DMS53 (cell line): ENCODE results near the gene SLC25A47.

ENCODE experiments used
- DNase-seq: peaks from one replicate; lab custom pipeline; 2025; lab: John Stamatoyannopoulos, UW

Gene SLC25A47

GRCh38 chr14:100348784-100349685, 25.9 kb downstream of the SLC25A47 start:
- no peak for DNase-seq

GRCh38 chr14:100350276-100350926, 27.3 kb downstream of the SLC25A47 start:
- DNase-seq, result no peak

GRCh38 chr14:100350986-100351385, 27.8 kb downstream of the SLC25A47 start:
- DNase-seq, result no peak

GRCh38 chr14:100358396-100358795, 35.3 kb downstream of the SLC25A47 start:
- DNase-seq, result no peak

- no peak for DNase-seq
These were observed 36.0 kb downstream of the SLC25A47 start for GRCh38 chr14:100359111-100359510.

- DNase-seq, result no peak
These were observed 36.7 kb downstream of the SLC25A47 start for GRCh38 chr14:100359881-100360280.

GRCh38 chr14:100361626-100362025, 38.5 kb downstream of the SLC25A47 start:
- no peak for DNase-seq

GRCh38 chr14:100362311-100362927, 39.3 kb downstream of the SLC25A47 start:
- no peak for DNase-seq

- no peak for DNase-seq
These were observed 39.9 kb downstream of the SLC25A47 start for GRCh38 chr14:100363053-100363452.

- DNase-seq, result no peak
These were observed 41.3 kb downstream of the SLC25A47 start for GRCh38 chr14:100364403-100364802.

- no peak for DNase-seq
These were observed 42.6 kb downstream of the SLC25A47 start for GRCh38 chr14:100365741-100366140.

- DNase-seq, result no peak
These were observed 45.9 kb downstream of the SLC25A47 start for GRCh38 chr14:100369019-100369418.

- no peak for DNase-seq
These were observed 46.9 kb downstream of the SLC25A47 start for GRCh38 chr14:100370003-100370402.

- no peak for DNase-seq
These were observed 48.6 kb downstream of the SLC25A47 start for GRCh38 chr14:100371773-100372172.

GRCh38 chr14:100372357-100373048, 49.4 kb downstream of the SLC25A47 start:
- DNase-seq, result no peak

GRCh38 chr14:100374270-100374669, 51.1 kb downstream of the SLC25A47 start:
- DNase-seq, result no peak

GRCh38 chr14:100374876-100375265, 51.7 kb downstream of the SLC25A47 start:
- DNase-seq, result no peak

- peak; percentile 40 for DNase-seq
These were observed 52.3 kb downstream of the SLC25A47 start for GRCh38 chr14:100375266-100375962.

- DNase-seq, result peak; percentile 97
These were observed 53.0 kb downstream of the SLC25A47 start, which contains the start of gene WDR25 for GRCh38 chr14:100375963-100376735. Gene WDR25 (plus strand): TSS chr14:100376485.

- peak; percentile 52 for DNase-seq
These were observed 53.6 kb downstream of the SLC25A47 start for GRCh38 chr14:100376751-100377171.
